NCI-H146 (cell line): ENCODE measurements around the gene CLN3.
"Not testable (repeated sequence)": the region's sequence is repeated elsewhere in the genome, so short reads cannot be mapped to it uniquely, and the experiment has no call there.

Experiments used
- DNase-seq: peaks from one replicate; lab custom pipeline; 2025; lab: John Stamatoyannopoulos, UW

The CLN3 gene

DNA sequence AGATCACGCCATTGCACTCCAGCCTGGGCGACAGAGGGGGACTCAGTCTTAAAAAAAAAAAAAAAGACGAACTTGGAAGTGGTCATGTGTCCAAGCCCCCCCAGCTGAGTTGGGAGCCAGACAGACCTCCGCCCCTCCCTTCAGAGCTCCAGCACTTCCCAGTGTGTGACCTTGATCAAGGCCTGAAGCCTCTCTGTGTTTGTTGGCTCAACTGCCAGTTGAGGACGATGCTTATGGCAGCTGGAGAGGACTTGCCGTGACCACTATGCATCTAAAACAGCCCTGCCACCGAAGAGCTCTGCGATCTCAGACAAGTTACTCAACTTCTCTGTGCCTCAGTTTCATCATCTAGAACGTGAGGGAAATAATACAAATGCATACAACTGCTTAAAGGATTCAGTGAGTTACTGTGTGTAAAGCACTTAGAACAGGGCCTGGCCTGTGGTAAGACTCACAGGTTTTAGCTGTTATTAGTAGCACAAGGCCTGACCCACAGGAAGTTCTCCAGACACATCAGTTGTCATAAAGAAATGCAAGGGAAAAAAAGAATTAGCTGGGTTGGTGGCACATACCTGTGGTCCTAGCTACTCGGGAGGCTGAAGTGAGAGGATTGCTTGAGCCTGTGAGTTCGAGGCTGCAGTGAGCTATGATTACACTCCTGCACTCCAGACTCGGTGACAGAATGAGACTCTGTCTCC is 21.8 kb upstream of the CLN3 start:
- no peak for DNase-seq

DNA sequence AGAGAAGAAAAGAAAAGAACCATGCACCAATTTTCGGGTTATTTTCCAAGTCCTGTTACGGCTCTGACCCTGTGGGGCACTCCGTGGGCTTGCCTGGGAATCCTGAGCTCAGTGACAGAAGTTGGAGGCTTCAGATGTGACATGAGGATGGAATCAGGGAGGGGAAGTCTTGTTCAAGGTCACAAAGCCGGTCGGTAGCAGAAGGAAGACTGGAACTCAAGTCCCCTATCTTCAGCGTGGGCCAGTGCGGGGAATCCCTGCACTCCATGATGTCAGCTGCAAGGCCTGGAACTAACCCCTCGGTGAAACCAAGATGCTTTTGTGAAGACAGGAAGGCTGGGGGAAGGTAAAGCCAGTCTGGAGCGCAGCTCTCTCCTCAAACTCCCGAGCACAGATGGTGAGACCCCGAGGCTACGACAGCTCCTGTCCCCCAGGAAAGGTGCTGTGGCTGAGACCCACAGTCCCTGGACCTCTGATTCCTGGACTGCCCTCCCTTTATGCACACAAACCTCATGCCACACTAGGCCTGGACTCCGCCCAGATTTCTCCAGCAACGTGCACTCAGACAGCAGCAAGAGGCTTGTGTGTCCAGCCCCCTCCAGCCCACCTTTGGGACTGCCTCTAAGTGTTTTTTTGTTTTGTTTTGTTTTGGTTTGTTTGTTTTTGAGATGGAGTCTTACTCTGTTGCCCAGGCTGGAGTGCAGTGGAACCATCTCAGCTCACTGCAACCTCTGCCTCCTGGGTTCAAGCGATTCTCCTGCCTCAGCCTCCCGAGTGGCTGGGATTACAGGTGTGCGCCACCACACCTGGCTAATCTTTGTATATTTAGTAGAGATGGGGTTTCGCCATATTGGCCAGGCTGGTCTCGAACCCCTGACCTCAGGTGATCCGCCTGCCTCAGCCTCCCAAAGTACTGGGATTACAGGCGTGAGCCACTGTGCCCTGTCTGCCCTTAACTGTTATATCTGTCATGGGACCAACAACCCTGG is 20.2 kb upstream of the CLN3 start:
- DNase-seq = no peak

DNA sequence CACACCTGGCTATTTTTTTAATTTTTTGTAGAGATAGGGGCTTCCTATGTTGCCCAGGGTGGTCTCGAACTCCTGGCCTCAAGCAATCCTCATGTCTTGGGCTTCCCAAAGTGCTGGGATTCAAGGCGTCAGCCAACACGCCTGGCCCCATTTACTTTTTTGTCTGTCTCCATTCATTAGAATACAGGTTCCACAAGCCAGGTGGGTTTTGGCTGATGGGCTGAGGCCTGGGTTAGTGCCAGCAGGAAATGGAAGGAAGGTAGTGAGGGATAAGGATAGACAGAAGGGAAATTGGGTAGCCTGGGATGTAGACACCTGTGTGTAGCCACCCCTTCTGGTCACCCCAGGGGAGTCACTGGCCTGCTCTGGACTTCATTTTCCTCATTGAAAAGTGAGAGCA is 19.2 kb upstream of the CLN3 start:
- no peak for DNase-seq

DNA sequence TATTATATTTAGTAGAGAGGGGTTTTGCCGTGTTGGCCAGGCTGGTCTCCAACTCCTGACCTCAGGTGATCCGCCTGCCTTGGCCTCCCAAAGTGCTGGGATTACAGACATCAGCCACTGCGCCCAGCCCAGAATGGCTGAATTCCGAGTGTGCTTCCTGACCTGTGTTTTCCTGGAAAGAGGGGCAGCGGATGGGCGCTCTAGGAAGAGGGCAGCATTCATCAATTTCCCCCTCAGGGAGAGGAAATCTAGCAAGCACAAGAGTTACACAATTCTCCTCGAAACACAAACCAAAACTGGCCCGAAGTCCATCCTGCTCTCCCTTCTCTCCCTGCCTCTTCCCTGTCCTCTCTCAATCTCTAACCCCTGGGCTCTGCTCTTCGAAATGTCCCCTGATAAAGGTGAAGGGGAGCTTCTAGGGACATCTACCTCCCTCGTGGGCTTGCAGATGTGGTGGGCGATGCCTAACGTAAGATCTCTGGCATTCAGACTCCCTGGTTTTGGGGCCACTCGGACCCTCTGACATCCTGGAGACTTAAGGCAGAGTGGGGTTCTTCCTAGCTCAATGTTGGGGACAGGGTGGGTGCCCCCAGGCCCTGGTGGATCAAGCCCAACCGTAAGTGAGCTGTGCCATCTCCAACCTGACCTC is 13.7 kb upstream of the CLN3 start:
- no peak for DNase-seq

DNA sequence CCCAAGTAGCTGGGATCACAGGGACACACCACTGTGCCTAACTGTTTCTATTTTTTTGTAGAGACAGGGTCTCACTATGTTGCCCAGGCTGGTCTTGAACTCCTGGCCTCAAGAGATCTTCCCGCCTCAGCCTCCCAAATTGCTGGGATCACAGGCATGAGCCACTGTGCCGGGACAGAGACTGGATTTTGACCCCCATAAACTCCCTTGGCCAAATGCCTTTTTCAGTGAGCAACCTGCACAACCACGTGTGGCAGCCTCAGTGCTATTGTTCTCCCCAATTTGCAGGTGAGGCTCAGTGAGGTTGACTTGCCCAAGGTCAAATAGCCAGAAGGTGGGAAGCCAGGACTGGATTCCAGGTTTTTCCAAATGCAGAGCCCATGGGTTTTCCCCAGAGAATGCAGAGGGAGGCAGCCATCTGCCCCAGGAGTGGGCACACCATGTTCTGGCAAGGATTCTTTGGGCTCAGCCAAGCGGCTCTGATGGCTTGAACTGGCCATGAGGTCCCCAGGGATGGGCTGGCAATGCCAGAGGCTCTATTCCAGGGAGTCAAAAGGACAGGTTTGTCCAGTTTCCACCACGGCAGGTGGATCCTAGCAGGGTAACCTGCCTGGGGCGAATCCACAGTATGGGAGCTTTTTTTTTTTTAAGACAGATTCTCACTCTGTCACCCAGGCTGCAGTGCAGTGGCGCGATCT is 13.0 kb upstream of the CLN3 start:
- DNase-seq = peak; percentile 66

DNA sequence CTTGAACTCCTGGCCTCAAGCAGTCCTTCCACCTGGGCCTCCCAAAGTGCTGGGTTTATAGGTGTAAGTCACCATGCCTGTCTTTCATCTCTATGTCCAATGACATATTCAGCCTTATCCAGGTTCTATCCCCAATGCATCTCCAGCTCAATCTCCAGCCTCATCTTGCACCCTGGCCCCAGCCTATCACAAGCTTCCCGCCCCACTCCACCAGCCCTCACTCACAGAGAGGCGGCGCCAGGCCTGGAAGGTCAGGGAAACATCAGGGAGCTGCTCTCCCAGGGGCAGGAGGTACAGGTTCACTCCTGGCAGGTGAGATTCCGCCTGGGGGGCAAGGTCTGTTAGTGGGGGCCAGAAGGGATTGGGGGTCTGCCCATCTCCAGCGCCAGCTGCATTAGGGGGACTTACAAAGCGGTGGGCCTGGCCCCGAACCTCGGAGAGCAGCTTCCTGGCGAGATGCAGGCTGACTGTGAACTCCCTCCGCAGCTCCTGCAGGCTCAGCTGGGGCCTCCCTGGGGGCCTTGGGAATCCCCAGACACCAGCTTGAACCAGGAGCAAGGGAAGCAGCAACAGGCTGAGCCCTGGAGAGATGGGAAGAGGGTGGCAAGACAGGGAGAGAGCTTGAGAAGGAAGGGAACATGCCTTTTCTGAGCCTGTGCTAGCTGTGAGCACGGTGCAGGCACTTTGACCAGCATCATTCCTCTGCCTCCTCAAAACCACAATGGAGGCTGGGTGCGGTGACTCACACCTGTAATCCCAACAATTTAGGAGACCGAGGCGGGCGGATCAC is 11.8 kb upstream of the CLN3 start:
- no peak for DNase-seq

DNA sequence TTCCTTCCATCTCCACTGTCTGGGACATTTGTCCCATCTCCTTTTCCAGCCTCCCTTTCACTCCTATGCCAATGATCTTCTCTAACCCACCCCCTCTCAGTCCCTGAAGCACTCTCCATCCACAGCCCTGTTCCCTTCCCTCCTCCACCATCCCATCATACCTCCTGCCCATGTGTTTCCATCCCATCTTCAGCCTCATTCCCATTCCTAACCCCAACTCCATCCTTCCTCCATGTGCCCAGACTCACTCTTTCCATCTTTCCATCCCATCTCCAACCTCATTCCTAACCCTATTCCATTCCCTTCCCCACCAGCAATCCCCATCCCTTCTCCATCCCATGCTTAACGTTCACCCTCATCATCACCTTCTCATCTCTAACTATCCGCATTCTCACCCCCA is 10.4 kb upstream of the CLN3 start:
- DNase-seq = no peak

DNA sequence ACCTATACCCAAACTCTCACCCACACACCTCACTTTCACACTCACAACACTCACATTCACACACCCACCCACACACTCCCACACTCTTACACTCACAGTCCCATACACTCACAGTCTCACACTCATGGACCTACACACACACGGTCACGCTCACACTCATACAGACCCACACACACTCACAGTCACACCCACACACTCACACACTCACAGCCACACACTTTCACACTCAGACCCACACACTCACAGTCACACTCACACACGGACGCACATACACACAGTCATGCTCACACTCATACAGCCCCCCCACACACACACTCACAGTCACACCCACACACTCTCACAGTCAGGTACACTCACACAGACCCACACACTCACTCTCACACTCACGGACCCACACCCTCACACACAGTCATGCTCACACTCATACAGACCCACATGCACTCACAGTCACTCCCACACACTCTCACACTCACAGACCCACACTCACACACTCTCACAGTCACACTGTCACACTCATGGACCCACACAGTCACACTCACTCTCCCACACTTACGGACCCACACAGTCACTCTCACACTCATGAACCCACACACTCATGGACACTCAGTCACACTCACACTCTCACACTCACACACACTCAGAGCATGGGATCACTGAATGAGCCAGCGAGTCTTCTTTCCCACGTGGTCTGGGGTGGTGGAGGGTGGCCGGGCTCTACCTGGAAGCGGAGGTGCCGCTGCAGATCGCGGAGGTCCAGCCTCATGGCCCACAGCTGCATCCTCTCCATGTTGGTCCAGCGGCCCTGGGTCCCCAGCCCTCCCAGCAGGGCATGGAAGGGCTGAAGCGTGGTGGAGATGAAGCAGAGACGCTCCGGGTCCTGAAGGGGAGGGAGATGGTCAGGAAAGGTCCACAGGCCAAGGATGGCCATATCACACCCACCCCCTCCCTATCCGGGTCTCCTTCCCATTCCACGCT is 9.7 kb upstream of the CLN3 start:
- no peak for DNase-seq

DNA sequence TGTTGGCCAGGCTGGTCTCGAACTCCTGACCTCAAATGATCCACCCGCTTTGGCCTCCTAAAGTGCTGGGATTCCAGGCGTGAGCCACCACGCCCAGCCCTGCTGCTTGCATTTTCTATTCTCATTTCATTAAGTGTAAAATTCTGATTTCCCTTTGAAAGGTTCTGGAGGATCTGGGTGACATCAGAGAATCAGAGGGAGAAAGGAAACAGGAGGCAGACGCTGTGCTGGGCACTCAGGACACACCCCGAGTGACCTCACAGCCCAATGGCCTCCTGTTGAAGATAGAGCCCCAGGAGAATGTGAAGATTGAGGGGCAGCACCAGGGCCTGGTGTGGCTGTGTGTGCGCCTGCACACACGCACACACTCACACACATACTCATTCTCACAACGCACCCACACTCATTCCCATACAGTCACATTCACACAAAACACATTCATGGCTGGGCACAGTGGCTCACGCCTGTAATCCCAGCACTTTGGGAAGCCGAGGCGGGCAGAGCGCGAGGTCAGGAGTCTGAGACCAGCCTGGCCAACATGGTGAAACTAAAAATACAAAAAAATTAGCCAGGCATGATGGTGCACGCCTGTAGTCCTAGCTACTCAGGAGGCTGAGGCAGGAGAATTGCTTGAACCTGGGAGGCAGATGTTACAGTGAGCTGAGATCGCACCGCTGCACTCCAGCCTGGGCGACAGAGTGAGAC is 8.8 kb upstream of the CLN3 start:
- DNase-seq = not testable (repeated sequence)

DNA sequence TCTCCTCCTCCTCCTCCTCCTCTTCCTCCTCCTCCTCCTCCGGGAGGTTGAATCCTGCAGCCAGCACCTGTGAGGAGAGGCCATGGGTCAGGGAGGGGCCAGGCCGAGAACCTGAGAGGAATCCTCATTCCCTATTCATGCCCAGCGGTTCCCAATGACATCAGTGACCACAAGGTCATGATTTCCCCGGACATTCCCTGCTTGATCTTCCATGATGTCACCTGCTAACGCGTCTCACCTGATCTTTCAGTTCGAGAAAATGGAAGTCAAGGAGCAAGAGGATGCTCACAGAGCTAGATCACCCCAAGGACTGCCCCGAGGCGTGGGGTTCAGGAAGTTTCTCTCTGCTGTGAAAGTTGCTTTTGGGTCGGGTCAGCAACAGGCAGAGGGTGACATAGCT is 8.0 kb upstream of the CLN3 start:
- DNase-seq = no peak

DNA sequence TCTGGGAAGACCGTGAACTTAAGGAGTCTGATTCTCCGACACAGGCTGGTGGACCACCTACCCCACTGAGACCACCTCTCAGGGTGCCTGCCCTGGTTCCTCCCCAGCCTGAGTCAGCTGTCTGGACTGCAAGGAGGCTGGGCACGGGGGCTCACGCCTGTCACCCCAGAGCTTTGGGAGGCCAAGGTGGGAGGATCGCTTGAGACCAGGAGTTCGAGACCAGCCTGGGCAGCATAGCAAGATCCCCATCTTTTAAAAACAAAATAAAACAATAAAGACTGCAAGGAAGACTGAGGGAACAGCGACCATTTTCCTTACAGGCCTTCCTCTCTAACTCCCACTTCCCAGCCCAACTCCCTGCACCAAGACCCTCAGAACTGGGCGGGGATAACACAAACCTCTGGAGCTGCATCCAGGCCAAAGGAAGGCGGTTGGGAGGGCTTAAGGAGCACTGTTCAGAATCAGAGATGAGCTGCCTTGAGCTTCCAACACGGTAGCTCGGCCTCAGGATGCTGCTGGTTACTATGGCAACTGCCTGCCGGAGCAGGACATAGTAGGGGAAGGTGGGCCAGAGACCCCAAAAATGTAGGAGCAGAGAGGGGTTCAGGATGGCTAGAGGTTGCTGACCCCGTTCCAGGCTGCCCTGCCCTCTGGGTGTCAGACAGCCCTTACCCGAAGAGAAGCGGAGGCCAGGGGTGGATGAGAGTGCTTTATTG is 7.0 kb upstream of the CLN3 start:
- no peak for DNase-seq

DNA sequence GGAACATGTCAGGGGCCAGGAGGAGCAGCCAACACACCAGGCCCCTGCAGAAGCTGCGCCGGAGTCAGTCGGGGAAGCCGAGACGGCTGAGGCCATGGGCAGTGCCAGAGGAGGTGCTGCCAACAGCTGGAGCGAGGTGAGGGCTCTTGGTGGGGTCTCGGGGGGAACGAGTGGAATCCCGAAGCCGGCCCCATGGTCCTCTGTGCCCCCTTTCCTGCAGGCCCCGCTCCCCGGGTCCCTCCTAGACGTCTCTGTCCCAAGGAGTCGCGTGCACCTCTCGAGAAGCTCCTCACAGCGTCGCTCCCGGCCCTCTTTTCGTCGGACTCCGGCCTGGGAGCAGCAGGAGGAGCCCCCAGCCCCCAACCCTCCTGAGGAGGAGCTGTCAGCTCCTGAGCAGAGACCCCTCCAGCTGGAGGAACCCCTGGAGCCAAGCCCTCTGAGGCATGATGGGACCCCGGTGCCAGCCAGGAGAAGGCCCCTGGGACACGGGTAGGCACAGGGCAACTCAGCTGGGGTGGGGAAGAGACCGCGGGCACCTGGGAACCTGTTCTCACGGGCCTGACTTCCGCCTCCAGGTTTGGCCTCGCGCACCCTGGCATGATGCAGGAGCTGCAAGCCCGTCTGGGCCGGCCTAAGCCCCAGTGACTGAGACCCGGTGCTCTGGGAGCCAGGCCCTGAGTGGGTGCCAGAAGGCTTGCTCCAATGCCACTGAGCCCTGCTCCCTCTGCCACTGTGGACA is 6.2 kb upstream of the CLN3 start:
- DNase-seq = no peak

DNA sequence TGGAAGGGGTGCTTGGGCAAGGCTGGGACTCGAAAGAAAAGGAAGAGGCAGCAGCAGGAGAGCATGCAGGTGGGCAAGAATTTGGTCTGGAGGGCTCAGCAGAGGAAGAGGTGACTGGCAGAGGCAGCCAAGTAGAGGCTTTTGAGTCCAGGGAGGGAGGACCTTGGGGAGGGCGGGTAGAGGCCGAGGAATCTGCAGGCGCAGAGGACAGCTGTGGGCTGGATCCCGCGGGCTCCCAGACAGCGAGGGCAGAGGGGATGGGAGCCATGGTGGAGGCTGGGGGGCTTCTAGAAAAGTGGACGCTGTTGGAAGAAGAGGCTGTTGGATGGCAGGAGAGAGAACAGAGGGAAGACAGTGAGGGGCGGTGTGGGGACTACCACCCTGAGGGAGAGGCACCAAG is 5.5 kb upstream of the CLN3 start:
- no peak for DNase-seq

DNA sequence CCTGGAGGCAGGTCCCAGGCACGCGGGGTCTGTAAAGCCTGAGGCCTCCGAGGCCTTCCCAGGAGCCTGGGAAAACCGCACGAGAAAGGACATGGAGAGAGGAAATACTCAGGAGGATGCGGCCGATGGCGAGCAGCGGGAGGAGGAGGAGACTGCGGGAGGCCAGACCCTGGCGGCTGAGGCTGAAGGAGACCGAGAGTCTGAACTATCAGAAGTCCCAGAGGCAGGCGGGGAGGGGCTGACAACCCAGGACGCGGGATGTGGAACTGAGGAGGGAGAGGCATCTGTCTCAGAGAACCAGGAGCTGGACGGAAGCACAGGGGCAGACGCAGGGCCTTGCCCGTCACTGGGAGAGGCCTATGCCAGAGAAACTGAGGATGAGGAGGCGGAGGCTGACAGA is 5.0 kb upstream of the CLN3 start:
- no peak for DNase-seq

DNA sequence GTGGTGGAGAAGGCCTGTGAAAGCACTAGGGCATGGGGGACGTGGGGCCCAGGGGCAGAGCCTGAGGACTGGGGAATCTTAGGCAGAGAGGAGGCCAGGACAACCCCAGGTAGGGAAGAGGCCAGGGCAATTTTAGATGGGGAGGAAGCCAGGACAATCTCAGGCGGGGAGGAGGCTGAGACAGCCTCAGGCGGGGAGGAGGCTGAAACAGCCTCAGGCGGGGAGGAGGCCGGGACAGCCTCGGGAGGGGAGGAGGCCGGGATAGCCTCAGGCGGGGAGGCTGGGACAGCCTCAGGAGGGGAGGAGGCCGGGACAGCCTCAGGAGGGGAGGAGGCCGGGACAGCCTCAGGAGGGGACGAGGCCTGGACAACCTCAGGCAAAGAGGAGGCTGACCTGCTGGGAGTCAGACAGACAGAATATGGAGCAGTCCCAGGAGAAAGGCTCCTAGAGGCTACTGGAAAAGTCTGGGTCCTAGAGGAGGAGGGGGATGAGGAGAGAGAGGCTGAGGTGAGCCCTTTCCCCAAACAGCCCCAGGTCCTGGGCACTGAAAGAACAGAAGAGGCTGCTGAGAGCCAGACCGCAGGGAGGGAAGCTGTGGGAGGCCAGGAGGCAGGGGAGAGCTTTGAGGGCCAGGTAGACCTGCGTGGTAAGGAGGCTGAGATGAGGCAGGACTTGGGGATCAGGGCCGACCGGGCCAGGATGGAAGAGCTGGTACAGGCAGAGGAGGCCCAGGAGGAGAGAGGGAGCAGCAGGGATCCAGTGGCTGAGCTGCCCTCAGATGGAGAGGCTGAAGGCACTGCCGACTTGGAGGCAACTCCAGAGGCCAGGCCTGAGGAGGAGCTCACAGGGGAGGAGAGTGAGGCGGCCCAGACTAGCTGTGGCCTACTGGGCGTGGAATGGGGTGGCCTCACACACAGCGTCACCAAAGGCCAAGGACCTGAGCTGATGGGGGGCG is 4.2 kb upstream of the CLN3 start:
- no peak for DNase-seq

DNA sequence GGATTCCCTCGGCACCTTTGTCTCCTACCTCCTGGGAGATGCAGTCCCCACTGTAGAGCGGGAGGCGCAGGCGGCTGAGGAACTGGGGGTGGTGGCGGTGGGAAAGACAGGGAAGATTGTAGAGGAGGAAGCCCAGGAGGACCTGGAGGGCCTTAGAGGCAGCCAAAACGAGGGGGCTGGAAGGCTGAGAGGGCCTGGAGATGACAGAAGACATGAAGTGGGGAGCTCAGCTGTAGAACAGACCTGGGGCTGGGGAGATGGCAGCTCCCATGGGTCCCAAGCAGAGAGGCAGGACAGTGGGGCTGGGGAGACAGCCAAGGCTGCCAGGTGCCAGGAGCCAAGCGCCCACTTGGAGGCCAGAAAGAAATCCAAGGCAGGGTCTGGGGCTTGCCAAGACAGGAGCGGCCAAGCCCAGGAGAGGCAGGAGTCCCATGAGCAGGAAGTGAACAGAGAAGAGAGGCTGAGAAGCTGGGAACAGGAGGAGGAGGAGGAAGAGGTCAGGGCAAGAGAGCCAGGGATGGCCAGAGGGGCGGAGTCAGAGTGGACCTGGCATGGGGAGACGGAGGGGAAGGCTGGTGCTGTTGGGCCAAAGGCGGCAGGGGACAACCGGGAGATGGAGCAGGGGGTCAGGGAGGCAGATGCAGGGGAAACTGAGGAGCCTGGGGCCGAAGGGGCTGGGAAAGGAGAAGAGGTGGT is 3.4 kb upstream of the CLN3 start:
- no peak for DNase-seq
